Activated T-helper 1 cell treated with anti-CD3 and anti-CD28 coated beads, Interleukin-2, amount 50 U/mL, for 16 hours (primary cell): ENCODE measurements around the gene CDCA8.

ENCODE experiments used
- DNase-seq, 2 donors: peaks; one replicate each; pipeline ENCODE4 v3.0.0-alpha.2; 2020; ENCODE audit warnings: low read depth in 1 of 2, low spot score in 1 of 2

CDCA8 gene

GRCh38 chr1:37714689-37715088 lies 22.4 kb downstream of the CDCA8 start:
- no peak for DNase-seq

GRCh38 chr1:37716321-37716720 lies 24.0 kb downstream of the CDCA8 start:
- no peak for DNase-seq

- no peak for DNase-seq
Measured at GRCh38 chr1:37717631-37718030, 25.3 kb downstream of the CDCA8 start.

GRCh38 chr1:37718181-37718900 lies 26.0 kb downstream of the CDCA8 start:
- DNase-seq: no peak

DNA sequence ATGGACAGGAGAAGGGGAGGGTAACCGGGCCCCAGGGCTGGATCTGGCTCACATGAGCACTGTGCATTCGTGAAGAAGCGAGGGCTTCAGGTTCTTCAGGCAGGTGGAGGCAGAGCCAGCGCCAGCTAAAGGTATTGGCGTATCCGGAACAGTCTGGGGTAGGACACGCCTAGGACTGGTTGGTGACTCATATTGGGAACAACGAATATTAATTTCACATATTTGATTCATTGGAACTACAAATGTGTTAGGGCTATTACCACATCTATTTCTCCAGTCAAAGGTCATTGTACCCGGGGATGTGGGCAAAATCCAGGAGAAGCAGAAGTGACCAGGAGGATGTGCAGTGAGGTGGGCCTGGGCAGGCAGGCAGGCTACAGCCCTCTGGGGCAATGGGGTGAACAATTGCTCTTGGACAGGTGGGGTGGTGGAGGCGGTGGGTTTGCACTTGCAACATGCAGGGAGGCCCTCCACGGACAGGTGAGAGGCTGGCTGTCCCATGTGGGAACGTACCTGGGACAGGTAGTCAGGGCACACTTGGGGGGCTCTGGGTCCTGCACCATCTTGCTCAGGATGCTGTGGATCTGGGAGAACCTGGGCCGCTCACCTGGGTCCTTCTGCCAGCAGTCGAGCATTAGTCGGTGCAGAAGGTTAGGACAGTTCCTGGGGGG lies 26.7 kb downstream of the CDCA8 start:
- no peak for DNase-seq

- DNase-seq: no peak
Measured at GRCh38 chr1:37719572-37720195, 27.4 kb downstream of the CDCA8 start.

DNA sequence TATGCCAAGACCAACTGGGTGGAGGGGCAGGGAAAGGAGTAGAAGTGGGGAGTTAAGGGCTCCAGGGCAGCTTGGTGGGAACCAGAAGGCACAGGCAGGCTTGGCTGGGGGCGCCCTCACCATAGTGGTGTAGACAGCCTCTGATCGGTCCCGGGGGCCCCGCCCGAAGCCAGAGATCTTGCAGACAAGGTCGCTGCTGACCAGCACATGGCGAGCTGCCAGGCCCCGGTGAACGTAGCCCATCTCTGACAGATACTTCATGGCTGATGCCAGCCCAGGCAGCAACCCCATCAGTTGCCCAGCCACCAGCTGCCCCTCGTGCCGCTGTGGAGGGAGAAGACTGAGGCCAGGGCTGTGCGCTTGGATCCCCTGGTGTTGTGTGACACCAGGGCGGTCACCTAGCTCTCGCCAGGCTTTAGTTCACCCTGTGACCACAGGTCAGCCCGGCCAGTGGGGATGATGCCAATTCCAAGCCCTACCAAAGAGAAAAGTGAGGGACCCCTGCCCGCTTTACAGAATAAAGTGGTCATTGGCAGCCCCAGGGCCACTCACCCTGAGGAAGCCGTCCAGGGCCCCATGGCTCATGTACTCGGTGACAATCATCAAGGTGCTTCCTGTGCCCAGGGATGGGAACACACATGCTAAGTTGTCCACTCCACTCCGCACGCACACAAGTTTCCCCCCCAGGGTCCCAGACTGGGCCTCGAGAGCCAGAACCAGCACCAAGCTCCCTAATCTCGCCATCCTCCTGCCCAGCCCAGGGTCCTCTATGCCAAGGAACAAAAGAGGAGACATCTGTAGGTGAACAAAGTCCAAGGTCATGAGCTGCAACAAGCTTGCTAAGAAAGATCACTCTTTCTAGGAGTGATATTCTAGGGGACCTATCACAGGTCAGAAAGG lies 28.2 kb downstream of the CDCA8 start:
- DNase-seq: no peak

DNA sequence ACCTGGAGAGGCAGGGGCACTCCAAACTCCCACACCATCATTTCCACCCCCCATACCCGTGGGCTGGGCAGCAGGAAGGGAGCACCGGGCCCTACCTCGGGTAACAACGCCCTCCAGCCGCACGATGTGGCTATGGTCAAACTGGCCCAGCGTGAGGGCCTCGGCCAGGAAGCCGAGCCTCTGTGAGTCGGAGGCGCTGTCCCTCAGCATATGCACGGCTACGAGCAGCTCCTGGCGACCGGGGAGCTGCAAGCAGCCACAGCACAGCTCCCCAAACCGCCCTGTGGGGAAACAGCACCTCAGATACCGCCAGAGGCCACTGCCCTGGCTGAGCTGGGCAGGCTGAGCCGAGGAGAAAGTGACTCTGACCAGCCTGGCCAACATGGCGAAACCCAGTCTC lies 29.2 kb downstream of the CDCA8 start:
- DNase-seq: no peak

DNA sequence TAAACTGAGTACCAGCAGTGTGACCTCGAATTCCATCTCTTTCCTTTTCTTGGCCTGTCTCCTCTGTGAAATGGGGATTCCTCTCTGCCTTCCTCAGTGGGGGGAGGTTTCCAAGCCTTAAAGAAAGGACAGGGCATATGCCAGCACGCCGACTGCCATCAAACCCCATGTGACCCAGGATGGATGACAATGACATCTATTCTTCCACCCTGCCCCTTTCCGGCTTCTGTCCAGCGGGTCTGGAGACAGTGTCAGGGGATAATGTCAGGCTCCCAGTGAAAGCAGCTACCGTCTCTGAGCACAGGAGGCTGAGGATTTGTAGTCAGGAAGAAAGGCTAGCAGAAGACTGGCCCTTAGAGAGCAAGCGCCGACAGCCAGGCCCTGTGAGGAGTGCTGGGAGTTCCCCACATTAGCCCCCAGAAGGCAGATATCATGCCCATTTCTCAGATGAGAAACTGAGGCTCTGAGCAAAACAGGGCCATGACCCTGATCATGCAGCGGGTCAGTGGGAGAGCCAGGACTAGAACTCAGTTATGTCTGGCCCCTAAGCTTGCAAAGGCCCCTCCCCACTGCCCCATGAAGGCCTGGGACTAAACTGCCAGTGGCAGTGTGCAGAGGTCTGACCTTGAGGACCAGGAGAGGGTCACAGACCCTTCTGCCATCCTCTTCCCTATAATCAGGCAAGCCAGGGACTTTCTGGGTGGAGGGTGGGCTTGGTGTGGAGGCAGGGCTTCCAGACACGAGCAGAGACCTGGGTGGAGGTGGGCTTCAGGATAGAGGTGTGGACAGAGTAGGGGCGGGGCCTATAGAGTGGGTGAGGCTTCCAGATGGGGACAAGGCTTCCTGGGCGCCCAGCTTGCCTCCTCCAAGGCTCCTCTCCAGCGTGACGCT lies 30.1 kb downstream of the CDCA8 start:
- no peak for DNase-seq

- no peak for DNase-seq
Measured at GRCh38 chr1:37723072-37723389, 30.7 kb downstream of the CDCA8 start.

DNA sequence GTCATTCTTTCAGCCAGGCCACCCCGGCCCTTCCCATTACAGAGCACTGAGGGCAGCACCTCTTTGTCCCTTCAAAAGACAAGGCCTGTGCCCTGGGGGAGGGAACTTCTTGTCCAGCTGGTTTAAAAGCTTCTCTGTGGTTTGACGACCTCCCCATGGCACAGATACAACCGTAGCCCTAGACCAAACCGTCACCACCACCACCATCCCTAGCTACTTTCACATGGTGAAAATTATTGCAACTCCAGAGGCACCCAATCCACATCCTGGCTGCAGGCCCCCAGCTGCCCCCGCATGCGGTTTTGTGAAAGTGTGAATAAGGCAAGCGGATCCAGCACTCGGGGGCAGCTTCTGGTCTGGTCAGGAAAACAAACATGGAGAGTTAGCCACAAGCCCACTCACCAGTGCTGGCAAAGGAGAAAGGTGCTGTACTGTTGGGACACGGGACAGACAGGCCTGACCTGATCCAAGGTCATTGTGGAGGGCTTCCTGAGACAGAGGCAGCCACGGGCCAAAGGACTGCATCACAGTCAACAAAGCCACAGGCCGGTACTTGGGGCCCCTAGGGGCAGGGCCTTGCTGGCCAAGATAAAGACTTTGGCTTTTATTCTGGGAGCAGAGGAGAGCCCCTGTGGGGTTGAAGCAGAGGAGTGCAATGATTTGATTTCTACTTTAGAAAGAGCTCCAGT lies 31.2 kb downstream of the CDCA8 start:
- DNase-seq: no peak

GRCh38 chr1:37724575-37724974 lies 32.3 kb downstream of the CDCA8 start:
- DNase-seq: no peak

DNA sequence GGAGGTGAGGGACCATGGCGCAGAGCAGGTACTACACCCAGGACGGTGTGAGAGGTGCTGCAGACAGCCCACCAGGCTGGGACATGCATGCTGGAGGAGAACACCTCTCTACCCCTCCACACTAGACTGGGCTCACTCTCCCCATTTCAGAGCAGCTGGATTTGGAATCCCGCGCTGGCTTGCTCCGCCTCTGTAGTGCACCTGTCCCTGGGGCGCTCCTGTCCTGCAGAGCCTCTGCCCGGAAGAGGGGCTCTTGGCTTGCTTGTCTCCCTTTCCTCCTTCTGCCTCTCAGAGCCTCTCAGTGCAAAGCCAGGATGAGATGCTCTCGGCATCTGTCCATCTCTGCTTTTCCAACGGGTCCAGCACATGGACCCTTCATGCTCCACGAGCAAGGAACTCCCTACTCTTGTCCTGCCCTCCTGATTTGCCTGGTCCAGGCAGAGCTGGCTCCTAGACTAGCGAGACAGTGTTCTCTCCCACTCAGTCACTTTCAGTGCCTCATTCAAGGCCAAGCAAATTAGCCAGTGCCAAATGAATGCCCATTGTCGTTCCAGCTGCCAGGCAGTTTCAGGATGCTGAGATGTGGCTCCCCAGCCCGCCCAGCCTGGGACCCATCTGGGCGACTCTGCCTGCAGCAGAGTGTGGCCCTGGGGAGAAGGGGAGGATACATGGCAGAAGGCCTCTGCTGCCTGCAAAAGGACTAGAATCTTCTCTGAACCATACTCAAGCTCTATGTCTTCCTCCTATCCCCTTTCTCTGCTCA lies 33.7 kb downstream of the CDCA8 start:
- no peak for DNase-seq

- no peak for DNase-seq
Measured at GRCh38 chr1:37726751-37727585, 34.7 kb downstream of the CDCA8 start.

GRCh38 chr1:37728416-37728815 lies 36.1 kb downstream of the CDCA8 start:
- DNase-seq: no peak

GRCh38 chr1:37730376-37730775 lies 38.1 kb downstream of the CDCA8 start:
- no peak for DNase-seq

- no peak for DNase-seq
Measured at GRCh38 chr1:37731312-37732019, 39.1 kb downstream of the CDCA8 start.
